Ishikawa (cell line): ENCODE data around the gene LCT.

Source experiments
- CEBPB ChIP-seq: IDR thresholded peaks from 2 replicates; pipeline ENCODE4 v1.6.1; 2012
- CREB1 ChIP-seq: IDR thresholded peaks from 2 replicates; pipeline ENCODE4 v1.6.1; 2012; ENCODE audit warnings: low read depth
- EGR1 ChIP-seq: IDR thresholded peaks from 2 replicates; pipeline ENCODE4 v1.6.1; 2012
- EP300 ChIP-seq: IDR thresholded peaks from 2 replicates; pipeline ENCODE4 v1.6.1; 2012; ENCODE audit warnings: borderline replicate concordance
- FOXM1 ChIP-seq: IDR thresholded peaks from 2 replicates; pipeline ENCODE4 v1.6.1; 2012; ENCODE audit warnings: low read depth, borderline replicate concordance
- MAX ChIP-seq: IDR thresholded peaks from 2 replicates; pipeline ENCODE4 v1.6.1; 2012
- NFIC ChIP-seq: IDR thresholded peaks from 2 replicates; pipeline ENCODE4 v1.6.1; 2012
- RAD21 ChIP-seq: IDR thresholded peaks from 2 replicates; pipeline ENCODE4 v1.6.1; 2012; ENCODE audit warnings: low read depth
- TAF1 ChIP-seq: IDR thresholded peaks from 2 replicates; pipeline ENCODE4 v1.6.1; 2012; ENCODE audit warnings: low read depth, mild to moderate bottlenecking
- TCF12 ChIP-seq: IDR thresholded peaks from 2 replicates; pipeline ENCODE4 v1.6.1; 2012; ENCODE audit warnings: low read depth
- TEAD4 ChIP-seq: IDR thresholded peaks from 2 replicates; pipeline ENCODE4 v1.6.1; 2012
- USF1 ChIP-seq: IDR thresholded peaks from 2 replicates; pipeline ENCODE4 v1.6.1; 2012
- YY1 ChIP-seq: IDR thresholded peaks from 2 replicates; pipeline ENCODE4 v1.6.1; 2012; ENCODE audit warnings: low read depth
- ZBTB7A ChIP-seq: IDR thresholded peaks from 2 replicates; pipeline ENCODE4 v1.6.1; 2012; ENCODE audit warnings: low read depth
- TF ChIP-seq, protein P1 (sequence below): IDR thresholded peaks from 2 replicates; pipeline ENCODE4 v1.6.1; 2012; ENCODE audit warnings: low read depth, mild to moderate bottlenecking

LCT gene

GRCh38 chr2:135740206-135740605 is 96.8 kb downstream of the LCT start:
- no peak for TF ChIP-seq CEBPB
- no peak for TF ChIP-seq TAF1
- TF ChIP-seq TEAD4: no peak
- TF ChIP-seq RAD21: no peak
- no peak for TF ChIP-seq EGR1
- no peak for TF ChIP-seq YY1
- no peak for TF ChIP-seq ZBTB7A
- TF ChIP-seq TCF12: no peak
- TF ChIP-seq CREB1: no peak
- no peak for TF ChIP-seq FOXM1
- no peak for TF ChIP-seq MAX
- no peak for TF ChIP-seq EP300
- no peak for TF ChIP-seq USF1
- TF ChIP-seq, protein P1, sequence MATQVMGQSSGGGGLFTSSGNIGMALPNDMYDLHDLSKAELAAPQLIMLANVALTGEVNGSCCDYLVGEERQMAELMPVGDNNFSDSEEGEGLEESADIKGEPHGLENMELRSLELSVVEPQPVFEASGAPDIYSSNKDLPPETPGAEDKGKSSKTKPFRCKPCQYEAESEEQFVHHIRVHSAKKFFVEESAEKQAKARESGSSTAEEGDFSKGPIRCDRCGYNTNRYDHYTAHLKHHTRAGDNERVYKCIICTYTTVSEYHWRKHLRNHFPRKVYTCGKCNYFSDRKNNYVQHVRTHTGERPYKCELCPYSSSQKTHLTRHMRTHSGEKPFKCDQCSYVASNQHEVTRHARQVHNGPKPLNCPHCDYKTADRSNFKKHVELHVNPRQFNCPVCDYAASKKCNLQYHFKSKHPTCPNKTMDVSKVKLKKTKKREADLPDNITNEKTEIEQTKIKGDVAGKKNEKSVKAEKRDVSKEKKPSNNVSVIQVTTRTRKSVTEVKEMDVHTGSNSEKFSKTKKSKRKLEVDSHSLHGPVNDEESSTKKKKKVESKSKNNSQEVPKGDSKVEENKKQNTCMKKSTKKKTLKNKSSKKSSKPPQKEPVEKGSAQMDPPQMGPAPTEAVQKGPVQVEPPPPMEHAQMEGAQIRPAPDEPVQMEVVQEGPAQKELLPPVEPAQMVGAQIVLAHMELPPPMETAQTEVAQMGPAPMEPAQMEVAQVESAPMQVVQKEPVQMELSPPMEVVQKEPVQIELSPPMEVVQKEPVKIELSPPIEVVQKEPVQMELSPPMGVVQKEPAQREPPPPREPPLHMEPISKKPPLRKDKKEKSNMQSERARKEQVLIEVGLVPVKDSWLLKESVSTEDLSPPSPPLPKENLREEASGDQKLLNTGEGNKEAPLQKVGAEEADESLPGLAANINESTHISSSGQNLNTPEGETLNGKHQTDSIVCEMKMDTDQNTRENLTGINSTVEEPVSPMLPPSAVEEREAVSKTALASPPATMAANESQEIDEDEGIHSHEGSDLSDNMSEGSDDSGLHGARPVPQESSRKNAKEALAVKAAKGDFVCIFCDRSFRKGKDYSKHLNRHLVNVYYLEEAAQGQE: no peak
- no peak for TF ChIP-seq NFIC
